C4-2B (cell line): ENCODE data around the gene CHID1.

Experiments used
- H3K27ac ChIP-seq: fragments of 450-650 bp; 2 replicates; pipeline ENCODE4 v1.5.1; 2017
- CTCF ChIP-seq: fragments of 450-650 bp; conservative IDR thresholded peaks from 2 replicates; pipeline ENCODE4 v1.5.1; 2017; ENCODE audit warnings: mild to moderate bottlenecking
- ZFX ChIP-seq: fragments of 450-650 bp; IDR thresholded peaks from 2 replicates; pipeline ENCODE4 v1.6.1; 2017

The CHID1 gene

GRCh38 chr11:914204-914603 lies 3.6 kb upstream of the CHID1 start:
- H3K27ac ChIP-seq, result no peak overlapping the region

DNA sequence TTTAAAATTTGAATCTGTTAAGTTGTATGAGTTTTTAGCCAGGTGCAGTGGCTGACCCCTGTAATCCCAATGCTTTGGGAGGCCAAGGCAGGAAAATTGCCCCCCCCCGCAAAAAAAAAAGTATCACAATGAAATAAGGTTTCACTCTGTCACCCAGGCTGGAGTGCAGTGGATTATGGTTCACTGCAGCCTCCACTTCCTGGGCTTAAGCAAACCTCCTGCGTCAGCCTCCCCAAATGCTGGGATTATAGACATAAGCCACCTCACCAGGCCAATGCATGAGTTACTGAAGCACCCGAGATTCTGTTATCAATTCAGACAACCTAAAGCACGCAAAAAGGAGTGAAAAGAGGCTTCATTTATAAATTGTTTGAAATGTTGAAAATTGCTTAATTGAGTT lies 2.4 kb upstream of the CHID1 start:
- TF ChIP-seq CTCF (no peak), ZFX (no peak)
- no peak overlapping the region for H3K27ac ChIP-seq

More at GRCh38 chr11:914204-914603, 3.6 kb upstream of the CHID1 start:
- no peak for TF ChIP-seq CTCF

GRCh38 chr11:912266-912665 lies 1.7 kb upstream of the CHID1 start:
- no peak for TF ChIP-seq CTCF
- TF ChIP-seq ZFX, result no peak
- no peak overlapping the region for H3K27ac ChIP-seq

DNA sequence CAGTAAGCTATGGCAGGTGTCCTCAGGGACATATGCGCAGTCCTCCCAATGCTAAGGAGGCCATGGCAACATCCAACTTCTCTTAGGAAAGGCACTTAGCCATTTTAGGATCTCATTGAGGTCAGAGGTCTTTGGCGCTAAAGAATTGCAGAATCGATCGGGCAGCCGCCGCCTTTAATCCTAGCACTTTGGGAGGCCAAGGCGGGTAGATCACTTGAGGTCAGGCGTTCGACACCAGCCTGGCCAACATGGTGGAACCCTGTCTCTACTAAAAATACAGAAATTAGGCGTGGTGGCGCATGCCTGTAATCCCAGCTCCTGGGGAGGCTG lies 1.2 kb upstream of the CHID1 start:
- TF ChIP-seq CTCF, result no peak
- no peak for TF ChIP-seq ZFX
- H3K27ac ChIP-seq, result peak overlapping the region; percentile 85; the same call in 1 of the 2 replicates

DNA sequence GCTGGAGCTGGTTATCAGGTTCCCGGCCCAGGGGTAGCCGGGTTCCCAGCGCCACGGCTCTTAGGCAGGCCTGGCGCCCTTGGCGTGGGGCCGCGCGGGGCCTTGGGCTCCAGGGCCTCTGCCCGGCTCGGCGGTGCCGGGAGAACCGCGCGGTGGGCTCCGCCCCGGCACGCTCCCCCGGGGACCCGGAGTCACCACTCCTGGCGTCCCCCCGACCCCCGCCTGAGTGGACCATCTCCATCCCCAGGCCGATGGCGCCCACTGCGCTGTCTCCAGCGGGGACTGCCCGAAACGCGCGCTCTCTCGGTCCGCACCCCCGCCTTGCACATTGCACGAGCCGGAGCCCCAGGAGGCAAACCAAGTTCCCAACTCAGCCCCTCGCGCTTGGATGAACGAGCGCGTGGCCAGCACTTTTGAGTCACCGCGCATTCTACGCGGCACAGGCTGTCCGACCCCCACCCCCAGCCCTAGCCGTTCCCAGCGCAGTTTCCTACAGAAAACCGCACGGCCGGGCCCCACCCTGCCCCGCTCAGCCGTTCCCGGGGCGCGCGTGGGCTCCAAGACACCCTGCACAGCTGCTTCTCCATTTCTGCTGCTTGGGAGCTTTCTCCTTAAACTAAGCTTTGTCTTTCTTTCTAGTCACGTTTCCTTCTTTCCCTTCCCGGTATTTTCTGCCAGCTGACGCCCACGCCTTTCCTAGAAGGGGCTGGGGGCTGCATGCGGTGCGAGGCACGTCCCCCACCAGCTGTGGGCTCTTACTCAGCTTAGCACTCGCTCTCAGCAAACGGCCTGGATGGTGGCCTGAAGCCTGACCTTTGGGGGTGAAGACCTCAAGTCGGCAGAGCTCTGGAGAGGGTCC lies 650 bp upstream of the CHID1 start:
- peak; percentile 71; the same call in 1 of the 2 replicates for TF ChIP-seq ZFX
- TF ChIP-seq CTCF, result no peak

DNA sequence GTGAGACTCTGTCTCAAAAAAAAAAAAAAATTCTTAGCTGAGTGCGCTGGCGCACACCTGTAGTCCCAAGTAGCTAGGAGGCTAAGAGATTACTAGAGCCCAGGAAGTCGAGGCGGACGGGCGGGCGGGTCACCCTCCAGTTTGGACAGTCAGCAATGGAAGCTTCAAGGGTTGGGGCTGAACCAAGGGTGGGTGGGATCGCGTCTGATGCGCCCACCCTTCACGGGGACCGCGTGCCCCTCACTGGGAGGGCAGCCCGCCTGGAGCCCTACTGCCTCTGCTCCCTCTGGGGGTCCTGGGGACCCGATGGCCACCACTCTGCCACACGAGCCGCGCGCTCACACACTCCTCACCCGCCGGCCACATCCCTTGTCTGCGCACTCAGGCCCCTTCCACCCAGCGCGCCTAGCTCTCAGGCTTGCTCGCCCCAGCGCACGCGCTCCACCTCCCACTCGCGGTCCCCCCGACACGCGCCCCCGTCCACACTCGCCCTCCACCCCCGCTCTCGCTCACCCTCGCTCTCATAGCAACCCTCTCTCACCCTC lies 494 bp downstream of the CHID1 start:
- TF ChIP-seq CTCF, result no peak
- no peak for TF ChIP-seq ZFX
- peak overlapping the region; percentile 85 for H3K27ac ChIP-seq

More for the DNA sequence above, 650 bp upstream of the CHID1 start:
- peak overlapping the region; percentile 85 for H3K27ac ChIP-seq

DNA sequence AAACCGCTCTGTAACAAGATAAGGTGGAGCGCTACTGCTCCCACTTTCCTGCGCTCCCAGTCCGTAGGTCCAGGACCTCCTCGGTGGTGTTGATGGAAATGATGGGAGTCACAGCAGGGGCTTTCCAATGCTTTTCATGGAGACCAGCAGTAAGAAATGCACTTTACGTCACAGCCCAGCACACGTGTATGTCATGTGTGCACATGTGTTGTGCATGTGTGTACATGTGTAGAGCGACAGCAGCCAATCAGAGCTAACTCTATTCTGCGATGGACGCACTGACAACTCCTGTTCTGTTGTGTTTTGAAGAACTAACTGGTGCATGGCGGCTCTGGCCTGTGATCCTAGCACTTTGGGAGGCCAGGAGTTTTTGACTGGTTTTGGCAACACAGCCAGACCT lies 1.2 kb downstream of the CHID1 start:
- H3K27ac ChIP-seq, result peak overlapping the region; percentile 85; the same call in 1 of the 2 replicates
- TF ChIP-seq CTCF, result no peak
- no peak for TF ChIP-seq ZFX
